WTC11 (cell line): ENCODE measurements around the gene COL4A5. TPM values are rescaled to one million over a fixed set of nuclear protein-coding genes. Genes with fewer than 3 reads are reported as not detected.

Experiments
- ELF4 ChIP-seq: sonication (generic); formaldehyde crosslinking; IDR thresholded peaks from 2 replicates; pipeline ENCODE4 v1.8.1; 2022; ENCODE audit warnings: low read depth, mild to moderate bottlenecking, moderate library complexity, missing genetic modification reagents
- total RNA-seq: library from RNA; stranded (reverse); gene quantifications from 3 replicates; pipeline ENCODE4 v1.2.3, GENCODE V29; 2021

COL4A5 gene
- total RNA-seq, 1 experiment from 2014 or later = 30.7 TPM

- no peak for TF ChIP-seq ELF4 (CRISPR knock-in tag)
These were observed 300.7 kb downstream of the COL4A5 start (continued) for GRCh38 chrX:108740299-108740774.

Other genes with a start within 250 kb of the COL4A5 start
- gene COL4A6, start 1.4 kb upstream of the COL4A5 start, total RNA-seq = 12.8 to 15.5 TPM (median 15.2 TPM) in 3 replicates